Subcutaneous abdominal adipose tissue (tissue), 5 donors: Measurements from ENCODE around the gene PDE4D.
"Not testable (repeated sequence)": the region's sequence is repeated elsewhere in the genome, so short reads cannot be mapped to it uniquely, and the experiment has no call there.

Source experiments
- H3K27ac ChIP-seq: one replicate; pipeline ENCODE4 v1.7.0; 2013; ENCODE audit warnings: low read depth, mild to moderate bottlenecking, inconsistent platforms, low read length, moderate library complexity
- H3K27me3 ChIP-seq, 5 donors: one replicate each; pipeline ENCODE4 v1.7.0; 2013; ENCODE audit warnings: low read length in 5 of 5, inconsistent platforms in 1 of 5; ENCODE audit not compliant: control insufficient read depth in 5 of 5, insufficient read depth in 4 of 5
- H3K36me3 ChIP-seq, 5 donors: one replicate each; pipeline ENCODE4 v1.7.0; 2013; ENCODE audit warnings: low read length in 5 of 5; ENCODE audit not compliant: control insufficient read depth in 5 of 5, insufficient read depth in 5 of 5
- H3K4me1 ChIP-seq, 5 donors: one replicate each; pipeline ENCODE4 v1.7.0; 2013; ENCODE audit warnings: low read length in 5 of 5, mild to moderate bottlenecking in 3 of 5, moderate library complexity in 1 of 5; ENCODE audit not compliant: control insufficient read depth in 5 of 5, insufficient read depth in 5 of 5
- H3K4me3 ChIP-seq, 5 donors: one replicate each; pipeline ENCODE4 v1.7.0; 2013; ENCODE audit warnings: low read length in 5 of 5, low read depth in 1 of 5
- H3K9ac ChIP-seq, 5 donors: one replicate each; pipeline ENCODE4 v1.7.0; 2013; ENCODE audit warnings: low read length in 5 of 5, mild to moderate bottlenecking in 4 of 5, moderate library complexity in 3 of 5
- H3K9me3 ChIP-seq, 5 donors: one replicate each; pipeline ENCODE4 v1.7.0; 2013; ENCODE audit warnings: low read length in 5 of 5; ENCODE audit not compliant: control insufficient read depth in 5 of 5
- donor health status: healthy.
- donor health status: healthy.
- donor health status: healthy.
- donor health status: healthy.
- donor health status: healthy.

PDE4D gene

DNA sequence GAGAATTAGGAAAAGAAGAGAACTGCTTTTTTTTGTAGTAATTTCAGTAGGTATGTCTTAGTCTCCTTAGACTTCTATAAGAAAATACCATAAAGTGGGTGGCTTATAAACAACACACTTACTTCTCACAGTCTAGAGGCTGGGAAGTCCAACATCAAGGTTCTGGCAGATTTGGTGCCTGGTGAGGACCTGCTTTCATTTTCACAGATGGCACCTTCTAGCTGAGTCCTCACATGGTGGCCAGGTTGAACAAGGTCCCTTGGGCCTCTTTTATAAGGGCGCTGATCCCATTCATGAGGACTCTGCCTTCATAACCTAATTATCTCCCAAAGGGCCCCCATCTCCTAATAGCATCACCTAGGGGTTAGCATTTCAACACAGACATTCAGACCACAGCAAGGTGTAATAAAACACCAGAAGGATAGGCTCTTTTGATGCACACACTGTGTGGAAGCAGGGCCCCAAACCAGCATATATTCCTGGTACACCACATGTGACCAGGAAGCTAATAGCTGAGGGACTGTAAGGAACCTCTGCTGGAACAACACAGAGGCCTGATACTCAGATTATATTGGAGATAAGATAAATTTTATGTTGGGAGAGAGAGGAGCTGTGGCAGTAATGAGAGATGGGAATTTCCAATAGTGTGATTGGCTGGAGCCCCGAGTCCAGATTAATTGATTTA is 925.8 kb downstream of the PDE4D start:
- Histone ChIP-seq H3K27ac (no peak overlapping the region), H3K27me3 (no peaks in the 10 kb centered on the region), H3K9me3 (no peaks in the 10 kb centered on the region), H3K36me3 (no peaks in the 10 kb centered on the region), H3K9ac (no peak overlapping the region), H3K4me3 (no peak overlapping the region), H3K4me1 (peaks cover 0 to 6% (median 0%) of the 10 kb centered on the region in 5 donors)

DNA sequence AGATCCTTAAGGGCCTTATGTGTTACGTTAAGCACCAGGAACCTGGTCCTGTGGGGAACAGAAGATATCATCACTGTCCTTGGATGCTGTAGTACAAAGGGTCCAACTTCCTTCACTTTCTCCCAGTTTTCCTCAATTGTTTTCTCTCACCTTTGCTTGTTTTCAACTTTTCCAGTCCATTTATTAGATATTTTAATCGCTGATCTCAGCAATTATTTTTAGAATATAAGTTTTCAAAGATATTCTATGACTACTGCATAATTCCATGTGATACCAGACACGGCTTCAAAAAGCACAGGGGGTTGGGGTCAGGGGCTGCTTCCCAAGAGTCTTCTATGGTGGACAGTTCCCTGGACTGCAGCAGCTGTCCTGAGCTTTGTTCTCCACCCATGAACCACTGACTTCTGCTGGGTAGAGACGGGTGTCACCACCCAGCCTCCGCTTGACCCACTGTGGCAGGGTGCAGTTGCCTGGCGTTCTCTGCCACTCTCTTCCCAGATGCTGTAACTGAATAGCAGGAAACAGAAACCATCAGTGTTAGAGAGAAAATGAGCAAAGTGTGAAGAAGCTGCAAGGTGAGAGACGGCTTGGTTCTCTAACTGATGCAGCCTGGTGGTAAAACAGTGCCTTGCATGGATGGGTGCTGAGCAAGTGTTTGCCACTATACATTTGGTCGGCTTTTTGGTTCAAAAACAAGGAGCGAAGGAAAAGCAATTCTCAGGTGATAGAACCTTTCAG is 927.7 kb downstream of the PDE4D start:
- H3K4me3 ChIP-seq = no peak overlapping the region
- H3K9ac ChIP-seq = no peak overlapping the region
- H3K4me1 ChIP-seq = peaks cover 0 to 6% (median 0%) of the 10 kb centered on the region in 5 donors
- no peaks in the 10 kb centered on the region for H3K9me3 ChIP-seq
- H3K27me3 ChIP-seq = peaks cover 0 to 3% (median 0%) of the 10 kb centered on the region in 5 donors
- no peak overlapping the region for H3K27ac ChIP-seq
- H3K36me3 ChIP-seq = no peaks in the 10 kb centered on the region

DNA sequence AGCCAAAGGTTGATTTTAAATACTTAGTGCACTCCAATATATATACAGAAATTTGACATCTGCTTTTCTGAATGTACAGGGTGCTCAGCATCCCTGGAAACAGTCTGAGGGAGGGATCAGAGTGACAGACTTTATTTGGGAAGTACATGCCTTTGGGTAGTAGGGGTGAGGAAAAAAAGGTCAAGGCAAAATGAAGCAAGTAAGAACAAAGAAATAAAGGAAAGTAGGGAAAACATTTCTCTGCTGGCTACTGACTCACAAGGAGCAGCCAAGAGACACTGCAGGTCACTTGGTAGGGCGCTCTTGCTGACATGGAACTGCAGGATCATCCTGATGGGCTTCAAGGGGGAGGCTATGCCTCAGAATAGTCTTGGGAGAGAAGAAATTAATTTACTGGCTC is 929.7 kb downstream of the PDE4D start:
- Histone ChIP-seq H3K4me1 (peaks cover 0 to 6% (median 0%) of the 10 kb centered on the region in 5 donors), H3K4me3 (no peak overlapping the region), H3K9me3 (no peaks in the 10 kb centered on the region), H3K36me3 (no peaks in the 10 kb centered on the region), H3K27ac (no peak overlapping the region), H3K27me3 (peaks cover 0 to 3% (median 0%) of the 10 kb centered on the region in 5 donors), H3K9ac (no peak overlapping the region)

DNA sequence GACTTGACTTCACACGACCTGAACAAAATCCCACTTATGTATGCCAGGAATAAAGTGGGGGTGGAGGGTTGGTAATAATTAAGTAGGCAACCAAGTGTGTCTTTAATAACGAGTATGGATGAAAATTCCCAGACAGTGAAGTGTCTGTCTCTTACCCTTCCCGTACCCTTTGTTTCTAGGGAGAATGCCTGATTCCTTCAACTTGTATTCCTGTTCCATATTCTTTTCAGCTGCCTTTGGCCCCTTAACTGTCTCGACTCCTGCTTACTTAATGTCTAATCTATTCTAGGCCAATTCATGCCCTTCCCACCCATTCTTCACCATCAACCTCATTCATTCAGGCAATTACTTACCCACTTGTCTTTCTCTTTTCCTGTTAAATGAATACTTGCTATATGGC is 930.2 kb downstream of the PDE4D start:
- Histone ChIP-seq H3K4me1 (peaks cover 0 to 6% (median 0%) of the 10 kb centered on the region in 5 donors), H3K4me3 (no peak overlapping the region), H3K36me3 (no peaks in the 10 kb centered on the region), H3K9me3 (no peaks in the 10 kb centered on the region), H3K27ac (no peak overlapping the region), H3K9ac (no peak overlapping the region), H3K27me3 (peaks cover 0 to 3% (median 0%) of the 10 kb centered on the region in 5 donors)

DNA sequence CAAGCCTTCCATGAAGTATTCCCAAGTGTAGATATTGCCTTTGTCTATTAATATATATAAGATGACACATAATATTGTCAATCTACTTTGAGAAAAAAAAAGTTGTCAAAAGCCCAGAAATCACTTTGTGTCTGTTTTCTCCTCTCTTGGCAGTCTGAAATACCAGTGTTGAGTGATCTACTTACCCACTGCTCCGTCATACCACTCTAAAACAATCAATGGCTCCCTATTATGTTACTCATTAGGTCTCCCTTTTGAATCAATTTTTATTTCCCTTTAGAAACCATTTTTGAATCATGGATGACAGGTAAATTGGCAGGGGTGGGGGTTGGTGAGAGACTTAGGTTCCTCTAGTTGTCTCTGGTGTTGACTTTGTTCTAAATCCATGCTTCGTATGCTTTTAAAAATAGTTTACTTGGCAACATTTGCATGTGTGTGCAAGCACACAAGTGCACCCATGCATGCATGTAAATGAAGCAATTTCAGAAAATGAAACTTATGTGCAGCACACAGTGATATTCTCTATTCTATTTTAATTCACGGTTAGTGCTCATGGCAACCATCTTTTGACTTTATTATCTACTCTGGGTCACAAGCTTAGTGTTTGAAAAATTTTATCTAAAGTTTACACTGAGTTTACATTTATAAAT is 931.8 kb downstream of the PDE4D start:
- H3K27me3 ChIP-seq = peaks cover 0 to 3% (median 0%) of the 10 kb centered on the region in 5 donors
- H3K36me3 ChIP-seq = no peaks in the 10 kb centered on the region
- no peak overlapping the region for H3K27ac ChIP-seq
- H3K9ac ChIP-seq = no peak overlapping the region
- H3K4me3 ChIP-seq = no peak overlapping the region
- H3K9me3 ChIP-seq = no peaks in the 10 kb centered on the region
- H3K4me1 ChIP-seq = peaks cover 0 to under 1% (median 0%) of the 10 kb centered on the region in 5 donors

DNA sequence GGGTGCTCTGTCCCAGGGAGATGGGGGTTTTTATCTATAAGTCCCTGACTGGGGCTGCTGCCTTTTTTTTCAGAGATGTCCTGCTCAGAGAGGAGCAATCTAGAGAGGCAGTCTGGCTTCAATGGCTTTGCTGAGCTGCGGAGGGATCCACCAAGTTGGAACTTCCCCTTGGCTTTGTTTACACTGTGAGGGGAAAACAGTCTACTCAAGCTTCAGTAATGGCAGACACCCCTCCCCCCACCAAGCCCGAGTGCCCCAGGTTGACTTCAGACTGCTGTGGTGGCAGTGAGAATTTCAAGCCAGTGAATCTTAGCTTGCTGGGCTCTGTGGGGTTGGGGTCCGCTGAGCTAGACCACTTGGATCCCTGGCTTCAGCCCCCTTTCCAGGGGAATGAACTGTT is 934.8 kb downstream of the PDE4D start:
- Histone ChIP-seq H3K9ac (no peak overlapping the region), H3K4me3 (no peak overlapping the region), H3K27me3 (peaks cover 0 to 3% (median 0%) of the 10 kb centered on the region in 5 donors), H3K36me3 (no peaks in the 10 kb centered on the region), H3K4me1 (no peaks in the 10 kb centered on the region), H3K27ac (no peak overlapping the region), H3K9me3 (no peaks in the 10 kb centered on the region)

DNA sequence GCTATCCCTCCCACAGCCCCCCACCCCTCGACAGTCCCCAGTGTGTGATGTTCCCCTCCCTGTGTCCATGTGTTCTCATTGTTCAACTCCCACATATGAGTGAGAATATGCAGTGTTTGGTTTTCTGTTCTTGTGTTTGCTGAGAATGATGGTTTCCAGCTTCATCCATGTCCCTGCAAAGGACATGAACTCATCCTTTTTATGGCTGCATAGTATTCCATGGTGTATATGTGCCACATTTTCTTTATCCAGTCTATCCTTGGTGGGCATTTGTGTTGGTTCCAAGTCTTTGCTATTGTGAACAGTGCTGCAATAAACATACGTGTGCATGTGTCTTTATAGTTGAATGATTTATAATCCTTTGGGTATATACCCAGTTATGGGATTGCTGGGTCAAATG is 940.3 kb downstream of the PDE4D start:
- not testable (repeated sequence) for H3K27ac ChIP-seq, H3K9ac ChIP-seq, H3K4me3 ChIP-seq, H3K27me3 ChIP-seq, H3K4me1 ChIP-seq, H3K9me3 ChIP-seq, H3K36me3 ChIP-seq

DNA sequence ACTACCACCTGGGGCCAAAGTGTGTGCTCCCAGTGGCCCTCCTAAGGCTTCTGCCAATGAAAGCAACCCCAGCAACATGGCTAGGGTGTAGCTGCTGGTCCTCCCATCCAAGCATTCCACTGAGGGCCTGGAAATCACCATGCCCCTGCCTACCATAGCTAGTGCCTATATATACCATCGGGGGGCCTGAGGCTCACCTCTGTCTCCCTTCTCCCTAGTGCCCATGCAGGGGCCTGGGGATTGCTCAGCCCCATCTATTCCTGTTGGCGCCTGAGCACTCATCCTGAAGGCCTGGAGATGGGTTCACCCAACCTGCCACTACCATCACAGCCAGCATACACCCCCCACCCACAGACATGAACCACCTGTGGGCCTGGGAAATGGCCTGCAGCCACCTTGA is 943.3 kb downstream of the PDE4D start:
- H3K27ac ChIP-seq = no peak overlapping the region
- H3K4me1 ChIP-seq = no peaks in the 10 kb centered on the region
- no peaks in the 10 kb centered on the region for H3K9me3 ChIP-seq
- H3K4me3 ChIP-seq = no peak overlapping the region
- no peak overlapping the region for H3K9ac ChIP-seq
- peaks cover 0 to 3% (median 0%) of the 10 kb centered on the region in 5 donors for H3K27me3 ChIP-seq
- no peaks in the 10 kb centered on the region for H3K36me3 ChIP-seq

DNA sequence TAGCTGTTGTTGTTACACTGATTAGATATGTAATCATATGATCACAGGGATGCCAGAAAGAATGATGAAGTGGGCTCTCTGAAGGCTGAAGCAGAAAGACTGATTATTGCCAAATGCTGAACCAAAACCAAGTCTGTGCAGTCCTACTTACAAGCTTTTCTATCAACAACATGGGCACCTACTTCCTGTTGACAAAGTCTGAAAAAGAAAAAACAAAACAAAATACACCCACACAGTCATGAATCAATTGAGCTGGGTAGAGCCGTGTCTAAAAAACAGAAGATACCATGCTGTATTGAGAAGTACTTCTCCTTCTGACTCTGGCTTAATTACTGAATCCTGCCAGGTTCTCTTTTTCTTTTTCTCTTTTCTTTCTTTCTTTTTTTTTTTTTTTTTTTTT is 947.3 kb downstream of the PDE4D start:
- Histone ChIP-seq H3K27me3 (peaks cover 0 to 3% (median 0%) of the 10 kb centered on the region in 5 donors), H3K4me1 (no peaks in the 10 kb centered on the region), H3K36me3 (no peaks in the 10 kb centered on the region), H3K27ac (no peak overlapping the region), H3K4me3 (no peak overlapping the region), H3K9me3 (no peaks in the 10 kb centered on the region), H3K9ac (no peak overlapping the region)

DNA sequence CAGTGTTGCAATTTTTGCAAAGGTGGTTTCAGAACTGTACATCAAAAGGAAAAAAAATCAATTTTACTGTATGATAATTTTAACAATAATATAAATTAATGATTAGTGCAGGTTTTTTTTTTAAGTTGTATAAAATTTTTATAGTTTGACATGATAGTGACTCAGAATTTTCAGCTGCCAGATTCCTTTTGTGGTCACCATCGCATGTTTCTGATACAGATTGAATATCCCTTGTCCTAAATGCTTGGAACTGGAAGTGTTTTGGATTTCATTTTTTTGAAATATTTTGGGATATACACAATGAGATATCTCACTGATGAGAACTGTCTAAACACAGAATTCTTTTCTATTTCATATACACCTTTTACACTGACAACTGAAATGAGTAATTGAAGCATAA is 949.3 kb downstream of the PDE4D start:
- Histone ChIP-seq H3K9me3 (no peaks in the 10 kb centered on the region), H3K36me3 (no peaks in the 10 kb centered on the region), H3K4me3 (no peak overlapping the region), H3K9ac (no peak overlapping the region), H3K27me3 (no peaks in the 10 kb centered on the region), H3K27ac (no peak overlapping the region), H3K4me1 (peaks cover 0 to 4% (median 0%) of the 10 kb centered on the region in 5 donors)
